Measurements from ENCODE around the gene TLCD2. TPM values are rescaled to one million over a fixed set of nuclear protein-coding genes. Genes with fewer than 3 reads are reported as not detected.

Gene TLCD2
- total RNA-seq, 1 experiment from 2014 or later, result 12.0 TPM

DNA sequence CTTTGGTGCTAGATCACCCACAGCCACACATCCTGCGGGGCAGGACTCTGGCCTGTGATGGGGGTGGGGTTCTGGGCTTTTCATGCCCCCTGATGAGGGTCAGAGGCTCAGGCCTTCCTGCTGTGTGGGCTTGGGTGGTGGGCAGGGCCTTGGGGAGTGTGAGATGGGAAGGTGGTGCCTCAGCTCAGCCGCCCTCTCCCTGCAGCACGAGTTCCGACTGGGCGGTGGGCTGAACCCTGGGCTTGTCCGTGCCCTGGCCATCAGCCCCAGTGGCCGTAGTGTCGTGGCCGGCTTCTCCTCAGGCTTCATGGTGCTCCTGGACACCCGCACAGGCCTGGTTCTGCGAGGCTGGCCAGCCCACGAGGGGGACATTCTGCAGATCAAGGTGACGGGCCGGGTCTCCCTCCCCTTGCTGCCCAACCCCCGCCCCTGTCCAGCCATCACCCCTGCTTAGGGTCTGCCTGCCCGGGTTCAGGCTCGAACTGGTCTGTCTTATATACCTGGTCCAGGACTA, 25.7 kb upstream of the TLCD2 start:
- ChIA-PET POLR2A (interaction anchor here (1.9 to 2.3 kb wide), 2 partner anchors 19 to 34 kb away, joined by 19 to 21 read pairs; no protein-coding TSS in a partner anchor), CTCF (interaction anchor here (0.9 to 2.2 kb wide), 7 partner anchors 15 to 87 kb away, joined by 3 to 17 read pairs (median 6); no protein-coding TSS in a partner anchor)
- H3K36me3 ChIP-seq (ENCODE audit: control insufficient read depth, insufficient read depth, low read length), result peaks cover 2% of the 10 kb centered on the region; the same call in 1 of the 2 replicates
- H3K27me3 ChIP-seq (replicated peaks; ENCODE audit: control insufficient read depth, insufficient read depth, low read length), result no peaks in the 10 kb centered on the region
- no peak overlapping the region for H3K4me3 Mint-ChIP-seq (ENCODE audit: unreplicated experiment)
- peak overlapping the region; percentile 75 for H3K27ac Mint-ChIP-seq (ENCODE audit: unreplicated experiment)
- no TSS peak for BruUV-seq (replicated peaks)
- H3K27me3 Mint-ChIP-seq (ENCODE audit: insufficient read depth, unreplicated experiment), result no peaks in the 10 kb centered on the region
- peaks cover 14% of the 10 kb centered on the region for H3K4me1 Mint-ChIP-seq (ENCODE audit: low read depth, unreplicated experiment)
- intact Hi-C loops (cut with micrococcal nuclease; ENCODE audit: unreplicated experiment), result loop anchor here (1.0 kb wide), 1 partner anchor 34 kb away; no protein-coding TSS in a partner anchor
- peaks cover 23% of the 10 kb centered on the region for H3K4me1 ChIP-seq
- H3K9me3 ChIP-seq, result no peaks in the 10 kb centered on the region
- TF ChIP-seq, protein P1, sequence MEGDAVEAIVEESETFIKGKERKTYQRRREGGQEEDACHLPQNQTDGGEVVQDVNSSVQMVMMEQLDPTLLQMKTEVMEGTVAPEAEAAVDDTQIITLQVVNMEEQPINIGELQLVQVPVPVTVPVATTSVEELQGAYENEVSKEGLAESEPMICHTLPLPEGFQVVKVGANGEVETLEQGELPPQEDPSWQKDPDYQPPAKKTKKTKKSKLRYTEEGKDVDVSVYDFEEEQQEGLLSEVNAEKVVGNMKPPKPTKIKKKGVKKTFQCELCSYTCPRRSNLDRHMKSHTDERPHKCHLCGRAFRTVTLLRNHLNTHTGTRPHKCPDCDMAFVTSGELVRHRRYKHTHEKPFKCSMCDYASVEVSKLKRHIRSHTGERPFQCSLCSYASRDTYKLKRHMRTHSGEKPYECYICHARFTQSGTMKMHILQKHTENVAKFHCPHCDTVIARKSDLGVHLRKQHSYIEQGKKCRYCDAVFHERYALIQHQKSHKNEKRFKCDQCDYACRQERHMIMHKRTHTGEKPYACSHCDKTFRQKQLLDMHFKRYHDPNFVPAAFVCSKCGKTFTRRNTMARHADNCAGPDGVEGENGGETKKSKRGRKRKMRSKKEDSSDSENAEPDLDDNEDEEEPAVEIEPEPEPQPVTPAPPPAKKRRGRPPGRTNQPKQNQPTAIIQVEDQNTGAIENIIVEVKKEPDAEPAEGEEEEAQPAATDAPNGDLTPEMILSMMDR (IDR thresholded peaks at IDR 0.05; ENCODE audit: insufficient read depth in 1 of 2, low read depth in 1 of 2, low read length in 1 of 2, severe bottlenecking in 1 of 2, unreplicated experiment in 1 of 2), result no peak
- DNase-seq, result no peak
- H3K36me3 Mint-ChIP-seq (ENCODE audit: insufficient read depth, unreplicated experiment), result peaks cover 24% of the 10 kb centered on the region
- H3K9me3 Mint-ChIP-seq (ENCODE audit: unreplicated experiment), result no peaks in the 10 kb centered on the region
- H3K4me3 ChIP-seq (ENCODE audit: low read depth, low read length), result no peak overlapping the region

DNA sequence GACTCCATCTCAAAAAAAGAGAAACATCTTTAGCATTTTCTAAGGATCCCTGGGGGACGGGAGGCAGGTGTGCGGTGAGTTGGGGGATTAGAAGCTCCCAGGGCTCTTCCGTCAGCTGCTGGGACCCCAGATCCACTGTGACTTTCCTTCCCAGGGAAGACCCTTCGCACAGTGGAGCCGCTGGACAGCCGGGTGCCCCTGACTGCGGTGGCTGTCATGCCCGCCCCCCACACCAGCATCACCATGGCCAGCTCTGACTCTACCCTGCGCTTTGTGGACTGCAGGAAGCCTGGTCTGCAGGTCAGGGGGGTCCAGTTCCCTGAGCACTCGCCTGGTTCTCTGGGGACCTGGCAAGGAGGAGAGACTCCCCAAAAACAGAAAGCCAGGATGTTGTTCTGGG, 25.2 kb upstream of the TLCD2 start:
- no peak overlapping the region for H3K4me3 ChIP-seq (ENCODE audit: low read depth, low read length)
- no peaks in the 10 kb centered on the region for H3K9me3 Mint-ChIP-seq (ENCODE audit: unreplicated experiment)

DNA sequence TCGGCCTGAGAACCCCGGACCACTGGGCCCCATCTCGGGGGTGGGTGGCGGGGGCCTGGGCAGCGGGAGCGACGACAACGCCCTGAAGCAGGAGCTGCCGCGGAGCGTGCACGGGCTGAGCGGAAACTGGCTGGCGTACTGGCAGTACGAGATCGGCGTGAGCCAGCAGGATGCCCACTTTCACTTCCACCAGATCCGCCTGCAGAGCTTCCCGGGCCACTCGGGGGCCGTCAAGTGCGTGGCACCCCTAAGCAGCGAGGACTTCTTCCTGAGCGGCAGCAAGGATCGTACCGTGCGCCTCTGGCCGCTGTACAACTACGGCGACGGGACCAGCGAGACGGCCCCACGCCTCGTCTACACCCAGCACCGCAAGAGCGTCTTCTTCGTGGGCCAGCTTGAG, 23.6 kb upstream of the TLCD2 start:
- H3K27me3 Mint-ChIP-seq (ENCODE audit: insufficient read depth, unreplicated experiment), result no peaks in the 10 kb centered on the region
- no peaks in the 10 kb centered on the region for H3K9me3 Mint-ChIP-seq (ENCODE audit: unreplicated experiment)
- no TSS peak for BruUV-seq (replicated peaks)
- peaks cover 23% of the 10 kb centered on the region for H3K4me1 ChIP-seq
- H3K4me1 Mint-ChIP-seq (ENCODE audit: low read depth, unreplicated experiment), result peaks cover 14% of the 10 kb centered on the region
- no peak overlapping the region for H3K4me3 Mint-ChIP-seq (ENCODE audit: unreplicated experiment)
- ChIA-PET POLR2A (interaction anchor here (0.6 kb wide), 1 partner anchor 42 kb away, joined by 3 read pairs; no protein-coding TSS in a partner anchor), CTCF (interaction anchor here (1.7 kb wide), 1 partner anchor 17 kb away, joined by 5 read pairs; no protein-coding TSS in a partner anchor)
- H3K27me3 ChIP-seq (replicated peaks; ENCODE audit: control insufficient read depth, insufficient read depth, low read length), result no peaks in the 10 kb centered on the region
- no peak for DNase-seq
- peaks cover 24% of the 10 kb centered on the region for H3K36me3 Mint-ChIP-seq (ENCODE audit: insufficient read depth, unreplicated experiment)
- intact Hi-C loops (cut with micrococcal nuclease; ENCODE audit: unreplicated experiment), result no loop called here
- no peak overlapping the region for H3K27ac Mint-ChIP-seq (ENCODE audit: unreplicated experiment)
- H3K4me3 ChIP-seq (ENCODE audit: low read depth, low read length), result no peak overlapping the region
- TF ChIP-seq, protein P1 (IDR thresholded peaks at IDR 0.05; ENCODE audit: insufficient read depth in 1 of 2, low read depth in 1 of 2, low read length in 1 of 2, severe bottlenecking in 1 of 2, unreplicated experiment in 1 of 2), result no peak
- no peaks in the 10 kb centered on the region for H3K9me3 ChIP-seq
- peaks cover 3% of the 10 kb centered on the region; the same call in 1 of the 2 replicates for H3K36me3 ChIP-seq (ENCODE audit: control insufficient read depth, insufficient read depth, low read length)

More for the DNA sequence above, 25.2 kb upstream of the TLCD2 start:
- no TSS peak for BruUV-seq (replicated peaks)
- Histone ChIP-seq H3K27me3 (replicated peaks; ENCODE audit: control insufficient read depth, insufficient read depth, low read length) (no peaks in the 10 kb centered on the region), H3K36me3 (ENCODE audit: control insufficient read depth, insufficient read depth, low read length) (peaks cover 2% of the 10 kb centered on the region; the same call in 1 of the 2 replicates), H3K4me1 (peaks cover 23% of the 10 kb centered on the region), H3K9me3 (no peaks in the 10 kb centered on the region)
- Mint-ChIP-seq H3K27me3 (ENCODE audit: insufficient read depth, unreplicated experiment) (no peaks in the 10 kb centered on the region), H3K4me3 (ENCODE audit: unreplicated experiment) (no peak overlapping the region), H3K36me3 (ENCODE audit: insufficient read depth, unreplicated experiment) (peaks cover 24% of the 10 kb centered on the region), H3K27ac (ENCODE audit: unreplicated experiment) (peak overlapping the region; percentile 75), H3K4me1 (ENCODE audit: low read depth, unreplicated experiment) (peaks cover 14% of the 10 kb centered on the region)
- POLR2A ChIA-PET, result interaction anchor here (2.3 kb wide), 1 partner anchor 19 kb away, joined by 21 read pairs; no protein-coding TSS in a partner anchor
- intact Hi-C loops (cut with micrococcal nuclease; ENCODE audit: unreplicated experiment), result no loop called here
- TF ChIP-seq, protein P1 (IDR thresholded peaks at IDR 0.05; ENCODE audit: insufficient read depth in 1 of 2, low read depth in 1 of 2, low read length in 1 of 2, severe bottlenecking in 1 of 2, unreplicated experiment in 1 of 2), result no peak
- CTCF ChIA-PET, result no interaction called here
- DNase-seq, result no peak
